RWPE1 (cell line): ENCODE measurements around the gene KLK10.

Experiments
- CTCF ChIA-PET: fragments of 350-600 bp; sonication (Branson Sonifier 250); formaldehyde crosslinking; extraction: SDS; loops from one replicate; lab custom pipeline; 2021; lab: Yijun Ruan, JAX
- POLR2A ChIA-PET: fragments of 400-600 bp; formaldehyde crosslinking; extraction: SDS; loops from one replicate; lab custom pipeline; 2020; ENCODE audit warnings: antibody characterized with exemption; ENCODE audit not compliant: low non-redundant PET; lab: Yijun Ruan, JAX
- DNase-seq: peaks from one replicate; pipeline ENCODE4 v3.0.0; 2012; ENCODE audit warnings: low spot score
- H3K27ac ChIP-seq: fragments of 450-650 bp; 2 replicates; pipeline ENCODE4 v1.5.1; 2017
- TF ChIP-seq, protein P1 (sequence below): fragments of 450-650 bp; conservative IDR thresholded peaks from 2 replicates; pipeline ENCODE4 v1.5.1; 2017; ENCODE audit warnings: low read depth, mild to moderate bottlenecking

Gene KLK10

DNA sequence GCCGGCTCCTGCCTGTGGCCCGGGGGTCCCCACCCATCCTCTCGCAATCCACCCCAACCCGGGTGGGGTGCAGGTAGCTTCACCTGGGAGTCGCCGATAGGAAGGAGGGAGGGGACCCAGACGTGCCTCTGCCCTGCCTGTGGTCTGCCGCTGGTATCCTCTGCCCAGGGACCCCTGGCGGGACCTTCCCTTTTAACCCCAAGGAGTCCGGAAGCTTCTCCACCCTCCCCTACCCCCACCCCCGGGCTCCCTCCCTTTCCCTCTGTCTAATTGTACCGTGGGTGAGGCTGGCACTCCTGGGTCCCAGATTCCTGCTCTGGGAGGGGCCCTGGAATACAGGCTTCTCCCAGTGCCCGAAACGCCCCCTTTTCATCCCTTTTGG lies at the start of gene KLK10:
Gene KLK10, minus strand, starts transcription at position 166 of the 382 bp plus-strand sequence. CDS start 579 bp downstream, outside the sequence.
- TF ChIP-seq, protein P1, sequence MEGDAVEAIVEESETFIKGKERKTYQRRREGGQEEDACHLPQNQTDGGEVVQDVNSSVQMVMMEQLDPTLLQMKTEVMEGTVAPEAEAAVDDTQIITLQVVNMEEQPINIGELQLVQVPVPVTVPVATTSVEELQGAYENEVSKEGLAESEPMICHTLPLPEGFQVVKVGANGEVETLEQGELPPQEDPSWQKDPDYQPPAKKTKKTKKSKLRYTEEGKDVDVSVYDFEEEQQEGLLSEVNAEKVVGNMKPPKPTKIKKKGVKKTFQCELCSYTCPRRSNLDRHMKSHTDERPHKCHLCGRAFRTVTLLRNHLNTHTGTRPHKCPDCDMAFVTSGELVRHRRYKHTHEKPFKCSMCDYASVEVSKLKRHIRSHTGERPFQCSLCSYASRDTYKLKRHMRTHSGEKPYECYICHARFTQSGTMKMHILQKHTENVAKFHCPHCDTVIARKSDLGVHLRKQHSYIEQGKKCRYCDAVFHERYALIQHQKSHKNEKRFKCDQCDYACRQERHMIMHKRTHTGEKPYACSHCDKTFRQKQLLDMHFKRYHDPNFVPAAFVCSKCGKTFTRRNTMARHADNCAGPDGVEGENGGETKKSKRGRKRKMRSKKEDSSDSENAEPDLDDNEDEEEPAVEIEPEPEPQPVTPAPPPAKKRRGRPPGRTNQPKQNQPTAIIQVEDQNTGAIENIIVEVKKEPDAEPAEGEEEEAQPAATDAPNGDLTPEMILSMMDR, result no peak
- CTCF ChIA-PET, result interaction anchor here (0.8 to 5.9 kb wide), 3 partner anchors 76 to 227 kb away, joined by 4 to 64 read pairs (median 11); no protein-coding TSS in a partner anchor
- POLR2A ChIA-PET, result interaction anchor here (0.7 kb wide), 2 partner anchors 24 to 77 kb away, joined by 4 read pairs; no protein-coding TSS in a partner anchor
- no peak within 1 kb of the TSS for H3K27ac ChIP-seq
- no peak for DNase-seq

GRCh38 chr19:51066393-51067186 lies 47.1 kb upstream of the KLK10 start:
- POLR2A ChIA-PET, result no interaction called here
- CTCF ChIA-PET, result no interaction called here
- no peak for DNase-seq
- no peak overlapping the region for H3K27ac ChIP-seq
- TF ChIP-seq, protein P1, result no peak

DNA sequence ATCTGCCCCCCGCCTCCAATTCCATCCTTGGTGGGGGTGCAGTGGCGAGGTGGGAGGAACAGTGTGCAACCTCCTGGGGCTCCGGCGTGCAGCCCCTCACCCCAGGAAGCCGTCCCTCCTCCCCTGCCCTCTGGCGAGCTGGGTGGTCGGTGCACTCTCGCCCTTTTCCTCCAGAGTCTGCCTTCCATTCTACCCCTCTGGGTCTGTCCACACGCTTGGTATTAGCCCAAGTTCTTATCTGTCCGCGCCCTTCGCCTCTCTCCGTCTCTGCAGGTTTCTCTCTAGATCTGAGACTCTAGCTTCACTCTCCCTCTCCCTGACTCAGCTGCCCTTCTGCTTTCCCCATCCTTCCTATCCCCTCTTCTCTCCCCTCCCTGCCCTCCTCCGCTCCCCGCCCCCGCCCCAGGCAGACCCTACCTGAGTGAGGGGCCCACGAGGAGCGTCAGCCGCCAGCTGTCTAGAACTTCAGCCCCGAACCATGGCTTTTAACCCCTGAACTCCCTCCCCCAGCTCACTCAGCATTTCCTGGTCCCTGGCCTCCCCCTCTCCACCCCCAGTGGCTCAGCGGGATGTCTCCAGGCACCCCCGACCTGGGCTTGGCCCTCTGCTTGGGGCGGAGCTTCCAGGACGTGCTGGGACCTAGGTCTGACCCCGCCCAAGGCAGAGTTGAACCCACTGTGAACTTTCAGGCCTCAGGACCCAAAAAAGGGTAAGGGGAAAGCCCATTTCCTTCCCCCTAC lies 45.9 kb upstream of the KLK10 start:
- POLR2A ChIA-PET, result no interaction called here
- CTCF ChIA-PET, result interaction anchor here (0.7 kb wide), 1 partner anchor 33 kb away, joined by 4 read pairs; no protein-coding TSS in a partner anchor
- TF ChIP-seq, protein P1, result no peak
- no peak for DNase-seq
- H3K27ac ChIP-seq, result no peak overlapping the region

- CTCF ChIA-PET, result interaction anchor here (0.6 to 0.7 kb wide), 2 partner anchors 30 to 33 kb away, joined by 4 read pairs; no protein-coding TSS in a partner anchor
- TF ChIP-seq, protein P1, result no peak
- DNase-seq, result peak; percentile 68
- POLR2A ChIA-PET, result no interaction called here
- no peak within 1 kb of the TSS for H3K27ac ChIP-seq
Measured at GRCh38 chr19:51064534-51065220, 45.2 kb upstream of the KLK10 start, which contains the start of gene KLK13. Gene KLK13 (minus strand): TSS chr19:51065092. CDS start chr19:51065067, 25 bp downstream.

DNA sequence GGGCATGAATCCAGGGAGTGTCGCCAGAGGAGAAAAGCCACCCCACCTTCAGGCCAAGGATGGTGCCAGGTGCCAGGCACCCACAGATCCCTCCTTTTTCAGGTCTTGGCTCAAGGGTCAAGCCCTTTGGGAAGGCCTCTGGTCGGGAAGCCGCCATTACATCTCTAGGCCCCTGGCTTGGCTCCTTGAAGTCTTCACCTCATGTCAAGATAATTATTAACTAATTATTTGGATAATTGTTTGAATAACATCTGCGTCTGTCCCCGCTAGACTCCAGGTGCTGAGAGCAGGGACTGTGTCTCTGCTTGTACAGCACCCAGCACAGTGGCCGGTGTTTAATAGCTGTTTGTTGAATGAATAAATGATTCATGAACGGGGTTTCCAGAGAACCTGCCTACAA lies 44.2 kb upstream of the KLK10 start:
- ChIA-PET POLR2A (no interaction called here), CTCF (interaction anchor here (0.6 to 1.3 kb wide), 2 partner anchors 31 to 43 kb away, joined by 4 read pairs; no protein-coding TSS in a partner anchor)
- TF ChIP-seq, protein P1, result no peak
- no peak overlapping the region for H3K27ac ChIP-seq
- DNase-seq, result no peak

DNA sequence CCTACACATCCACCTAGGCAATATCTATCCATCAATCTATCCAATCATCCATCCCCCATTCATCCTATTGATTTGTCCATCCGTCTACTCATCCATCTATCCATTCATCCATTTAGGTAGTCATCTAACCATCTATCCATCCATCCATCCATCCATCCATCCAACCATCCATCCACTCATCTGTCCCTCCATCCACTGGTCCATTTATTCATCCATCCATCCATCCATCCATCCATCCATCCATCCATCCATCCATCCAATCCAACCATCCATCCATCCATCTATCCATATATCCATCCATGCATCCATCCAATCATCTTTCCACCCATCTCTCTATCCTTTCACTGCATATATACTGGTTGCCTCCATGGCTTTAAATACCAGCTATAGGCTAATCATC lies 41.5 kb upstream of the KLK10 start:
- CTCF ChIA-PET, result no interaction called here
- POLR2A ChIA-PET, result no interaction called here
- no peak overlapping the region for H3K27ac ChIP-seq
- TF ChIP-seq, protein P1, result no peak
- no peak for DNase-seq
